H1 (cell line): ENCODE measurements around the gene SEL1L. TPM values are rescaled to one million over a fixed set of nuclear protein-coding genes. Genes with fewer than 3 reads are reported as not detected.

ENCODE experiments used
- CBX5 ChIP-seq: fragments of 300-800, 300-1000 bp; sonication (generic); IDR thresholded peaks from 2 replicates; pipeline ENCODE4 v1.7.1; 2016; ENCODE audit warnings: antibody characterized with exemption, low read length, low read depth
- FOSL1 ChIP-seq: IDR thresholded peaks from 2 replicates; pipeline ENCODE4 v1.6.1; 2011; ENCODE audit warnings: mild to moderate bottlenecking, low read depth, low read length, moderate library complexity; ENCODE audit not compliant: insufficient read depth
- GABPA ChIP-seq: IDR thresholded peaks from 2 replicates; pipeline ENCODE4 v1.6.1; 2011; ENCODE audit warnings: mild to moderate bottlenecking, low read length, moderate library complexity, borderline replicate concordance; ENCODE audit not compliant: insufficient read depth
- KDM5A ChIP-seq: fragments of 200-600 bp; IDR thresholded peaks from 2 replicates; pipeline ENCODE4 v1.7.1; 2012; ENCODE audit warnings: mild to moderate bottlenecking, low read length, inconsistent platforms, mixed read lengths
- MAFK ChIP-seq: IDR thresholded peaks from 2 replicates; pipeline ENCODE4 v1.6.1; 2012; ENCODE audit warnings: low read depth, mild to moderate bottlenecking, improper control_type of control experiment, low read length
- POLR2A ChIP-seq, 2 experiments: IDR thresholded peaks; 1 replicate in 1 of 2; 2 replicates in 1 of 2; pipeline ENCODE4 v1.6.1; 2011; ENCODE audit warnings: low read depth in 2 of 2, low read length in 2 of 2, mild to moderate bottlenecking in 2 of 2; ENCODE audit errors: control extremely low read depth in 1 of 2
- POLR2AphosphoS5 ChIP-seq: IDR thresholded peaks from 2 replicates; pipeline ENCODE4 v1.6.1; 2011; ENCODE audit warnings: low read depth, low read length
- POU5F1 ChIP-seq: IDR thresholded peaks from 2 replicates; pipeline ENCODE4 v1.6.1; 2011; ENCODE audit warnings: low read depth, mild to moderate bottlenecking, low read length, moderate library complexity
- polyA plus RNA-seq, 7 experiments: library from polyadenylated mRNA; depleted of rRNA in 3 of 7; stranded (reverse) in 5 of 7; unstranded in 2 of 7; fragments of >200 nt in 5 of 7; fragments of 200-250 nt in 2 of 7; gene quantifications; 1 replicate in 5 of 7; 2 replicates in 1 of 7; 4 replicates in 1 of 7; pipeline versions ENCODE4 v1.2.1 to v1.2.3, GENCODE V29; 2011 to 2013; ENCODE audit warnings: missing spikeins in 2 of 7, mixed read lengths in 2 of 7
- total RNA-seq: library from RNA; stranded (reverse); fragmentation: NEBNext Ultra II Directional; extraction: Animal tissue kit (Norgen Biotek cat#: 25700); gene quantifications from 2 replicates; pipeline ENCODE4 v1.2.1, GENCODE V29; 2021
- TF ChIP-seq, protein P1 (sequence below): fragments of 300-600 bp; sonication (generic); IDR thresholded peaks from 2 replicates; pipeline ENCODE4 v1.7.1; 2012; ENCODE audit warnings: low read length, moderate library complexity, mild to moderate bottlenecking, inconsistent platforms; ENCODE audit not compliant: insufficient replicate concordance
- TF ChIP-seq, protein P2 (sequence below): IDR thresholded peaks from 2 replicates; pipeline ENCODE4 v1.6.1; 2011; ENCODE audit warnings: low read depth, mild to moderate bottlenecking, low read length; ENCODE audit not compliant: insufficient read depth

Gene SEL1L
- total and polyA plus RNA-seq, 2 of the 8 experiments (the other 6 are each of a cell fraction or from before 2014, with no cell fraction given) = 4.3 to 34.9 TPM

DNA sequence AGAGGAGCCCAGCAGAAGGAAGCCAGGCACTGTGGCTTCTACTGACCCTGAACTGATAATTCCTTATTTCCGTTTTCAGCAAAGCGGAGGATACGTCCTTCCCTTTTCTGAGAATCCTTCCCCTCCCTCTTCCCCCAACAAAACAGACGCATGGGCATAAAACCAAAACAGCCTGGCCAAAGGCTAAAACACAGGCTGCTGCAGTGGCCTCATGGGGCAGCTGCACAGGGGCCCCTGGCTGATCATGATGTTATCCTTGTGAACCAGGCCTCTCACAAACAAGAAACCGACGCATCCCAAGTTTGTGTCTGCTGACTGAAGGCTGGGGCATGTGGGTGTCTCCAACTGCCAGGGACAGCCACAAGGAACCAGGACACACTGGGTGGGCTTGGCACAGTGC lies 110.1 kb downstream of the SEL1L start (continued):
- TF ChIP-seq, protein P1, sequence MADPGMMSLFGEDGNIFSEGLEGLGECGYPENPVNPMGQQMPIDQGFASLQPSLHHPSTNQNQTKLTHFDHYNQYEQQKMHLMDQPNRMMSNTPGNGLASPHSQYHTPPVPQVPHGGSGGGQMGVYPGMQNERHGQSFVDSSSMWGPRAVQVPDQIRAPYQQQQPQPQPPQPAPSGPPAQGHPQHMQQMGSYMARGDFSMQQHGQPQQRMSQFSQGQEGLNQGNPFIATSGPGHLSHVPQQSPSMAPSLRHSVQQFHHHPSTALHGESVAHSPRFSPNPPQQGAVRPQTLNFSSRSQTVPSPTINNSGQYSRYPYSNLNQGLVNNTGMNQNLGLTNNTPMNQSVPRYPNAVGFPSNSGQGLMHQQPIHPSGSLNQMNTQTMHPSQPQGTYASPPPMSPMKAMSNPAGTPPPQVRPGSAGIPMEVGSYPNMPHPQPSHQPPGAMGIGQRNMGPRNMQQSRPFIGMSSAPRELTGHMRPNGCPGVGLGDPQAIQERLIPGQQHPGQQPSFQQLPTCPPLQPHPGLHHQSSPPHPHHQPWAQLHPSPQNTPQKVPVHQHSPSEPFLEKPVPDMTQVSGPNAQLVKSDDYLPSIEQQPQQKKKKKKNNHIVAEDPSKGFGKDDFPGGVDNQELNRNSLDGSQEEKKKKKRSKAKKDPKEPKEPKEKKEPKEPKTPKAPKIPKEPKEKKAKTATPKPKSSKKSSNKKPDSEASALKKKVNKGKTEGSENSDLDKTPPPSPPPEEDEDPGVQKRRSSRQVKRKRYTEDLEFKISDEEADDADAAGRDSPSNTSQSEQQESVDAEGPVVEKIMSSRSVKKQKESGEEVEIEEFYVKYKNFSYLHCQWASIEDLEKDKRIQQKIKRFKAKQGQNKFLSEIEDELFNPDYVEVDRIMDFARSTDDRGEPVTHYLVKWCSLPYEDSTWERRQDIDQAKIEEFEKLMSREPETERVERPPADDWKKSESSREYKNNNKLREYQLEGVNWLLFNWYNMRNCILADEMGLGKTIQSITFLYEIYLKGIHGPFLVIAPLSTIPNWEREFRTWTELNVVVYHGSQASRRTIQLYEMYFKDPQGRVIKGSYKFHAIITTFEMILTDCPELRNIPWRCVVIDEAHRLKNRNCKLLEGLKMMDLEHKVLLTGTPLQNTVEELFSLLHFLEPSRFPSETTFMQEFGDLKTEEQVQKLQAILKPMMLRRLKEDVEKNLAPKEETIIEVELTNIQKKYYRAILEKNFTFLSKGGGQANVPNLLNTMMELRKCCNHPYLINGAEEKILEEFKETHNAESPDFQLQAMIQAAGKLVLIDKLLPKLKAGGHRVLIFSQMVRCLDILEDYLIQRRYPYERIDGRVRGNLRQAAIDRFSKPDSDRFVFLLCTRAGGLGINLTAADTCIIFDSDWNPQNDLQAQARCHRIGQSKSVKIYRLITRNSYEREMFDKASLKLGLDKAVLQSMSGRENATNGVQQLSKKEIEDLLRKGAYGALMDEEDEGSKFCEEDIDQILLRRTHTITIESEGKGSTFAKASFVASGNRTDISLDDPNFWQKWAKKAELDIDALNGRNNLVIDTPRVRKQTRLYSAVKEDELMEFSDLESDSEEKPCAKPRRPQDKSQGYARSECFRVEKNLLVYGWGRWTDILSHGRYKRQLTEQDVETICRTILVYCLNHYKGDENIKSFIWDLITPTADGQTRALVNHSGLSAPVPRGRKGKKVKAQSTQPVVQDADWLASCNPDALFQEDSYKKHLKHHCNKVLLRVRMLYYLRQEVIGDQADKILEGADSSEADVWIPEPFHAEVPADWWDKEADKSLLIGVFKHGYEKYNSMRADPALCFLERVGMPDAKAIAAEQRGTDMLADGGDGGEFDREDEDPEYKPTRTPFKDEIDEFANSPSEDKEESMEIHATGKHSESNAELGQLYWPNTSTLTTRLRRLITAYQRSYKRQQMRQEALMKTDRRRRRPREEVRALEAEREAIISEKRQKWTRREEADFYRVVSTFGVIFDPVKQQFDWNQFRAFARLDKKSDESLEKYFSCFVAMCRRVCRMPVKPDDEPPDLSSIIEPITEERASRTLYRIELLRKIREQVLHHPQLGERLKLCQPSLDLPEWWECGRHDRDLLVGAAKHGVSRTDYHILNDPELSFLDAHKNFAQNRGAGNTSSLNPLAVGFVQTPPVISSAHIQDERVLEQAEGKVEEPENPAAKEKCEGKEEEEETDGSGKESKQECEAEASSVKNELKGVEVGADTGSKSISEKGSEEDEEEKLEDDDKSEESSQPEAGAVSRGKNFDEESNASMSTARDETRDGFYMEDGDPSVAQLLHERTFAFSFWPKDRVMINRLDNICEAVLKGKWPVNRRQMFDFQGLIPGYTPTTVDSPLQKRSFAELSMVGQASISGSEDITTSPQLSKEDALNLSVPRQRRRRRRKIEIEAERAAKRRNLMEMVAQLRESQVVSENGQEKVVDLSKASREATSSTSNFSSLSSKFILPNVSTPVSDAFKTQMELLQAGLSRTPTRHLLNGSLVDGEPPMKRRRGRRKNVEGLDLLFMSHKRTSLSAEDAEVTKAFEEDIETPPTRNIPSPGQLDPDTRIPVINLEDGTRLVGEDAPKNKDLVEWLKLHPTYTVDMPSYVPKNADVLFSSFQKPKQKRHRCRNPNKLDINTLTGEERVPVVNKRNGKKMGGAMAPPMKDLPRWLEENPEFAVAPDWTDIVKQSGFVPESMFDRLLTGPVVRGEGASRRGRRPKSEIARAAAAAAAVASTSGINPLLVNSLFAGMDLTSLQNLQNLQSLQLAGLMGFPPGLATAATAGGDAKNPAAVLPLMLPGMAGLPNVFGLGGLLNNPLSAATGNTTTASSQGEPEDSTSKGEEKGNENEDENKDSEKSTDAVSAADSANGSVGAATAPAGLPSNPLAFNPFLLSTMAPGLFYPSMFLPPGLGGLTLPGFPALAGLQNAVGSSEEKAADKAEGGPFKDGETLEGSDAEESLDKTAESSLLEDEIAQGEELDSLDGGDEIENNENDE = no peak
- TF ChIP-seq MAFK = no peak
- no peak for TF ChIP-seq FOSL1
- no peak for TF ChIP-seq POU5F1
- TF ChIP-seq KDM5A = no peak
- TF ChIP-seq GABPA = no peak
- TF ChIP-seq POLR2AphosphoS5 = no peak
- TF ChIP-seq, protein P2, sequence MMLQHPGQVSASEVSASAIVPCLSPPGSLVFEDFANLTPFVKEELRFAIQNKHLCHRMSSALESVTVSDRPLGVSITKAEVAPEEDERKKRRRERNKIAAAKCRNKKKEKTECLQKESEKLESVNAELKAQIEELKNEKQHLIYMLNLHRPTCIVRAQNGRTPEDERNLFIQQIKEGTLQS = no peak
- no peak for TF ChIP-seq POLR2A (IDR thresholded peaks at IDR 0.05; ENCODE audit: control extremely low read depth in 1 of 2, low read depth in 2 of 2, low read length in 2 of 2)
- no peak for TF ChIP-seq CBX5
